HFF-Myc (cell line): Measurements from ENCODE around the gene MAGEH1.
A peak's percentile ranks its signal among the peaks of the same experiment; 100 is the strongest.
"Not testable (repeated sequence)": the region's sequence is repeated elsewhere in the genome, so short reads cannot be mapped to it uniquely, and the experiment has no call there.

Source experiments
- DNase-seq: peaks from one replicate; pipeline ENCODE4 v3.0.0-alpha.2; 2011; ENCODE audit warnings: low read depth; ENCODE audit errors: extremely low read depth
- H3K4me3 ChIP-seq: replicated peaks from 2 replicates; pipeline ENCODE4 v1.5.1; 2011; ENCODE audit warnings: low read depth, mild to moderate bottlenecking, control low read depth, low read length
- TF ChIP-seq, protein P1 (sequence below): IDR thresholded peaks from 2 replicates; pipeline ENCODE4 v1.5.1; 2012; ENCODE audit warnings: mild to moderate bottlenecking, low read depth, low read length, control low read depth; ENCODE audit errors: missing control alignments

The MAGEH1 gene

GRCh38 chrX:55451990-55452832, at the start of gene MAGEH1:
MAGEH1 (plus strand) TSS chrX:55452127; CDS start chrX:55452375, 248 bp downstream.
- DNase-seq = peak; percentile 21

DNA sequence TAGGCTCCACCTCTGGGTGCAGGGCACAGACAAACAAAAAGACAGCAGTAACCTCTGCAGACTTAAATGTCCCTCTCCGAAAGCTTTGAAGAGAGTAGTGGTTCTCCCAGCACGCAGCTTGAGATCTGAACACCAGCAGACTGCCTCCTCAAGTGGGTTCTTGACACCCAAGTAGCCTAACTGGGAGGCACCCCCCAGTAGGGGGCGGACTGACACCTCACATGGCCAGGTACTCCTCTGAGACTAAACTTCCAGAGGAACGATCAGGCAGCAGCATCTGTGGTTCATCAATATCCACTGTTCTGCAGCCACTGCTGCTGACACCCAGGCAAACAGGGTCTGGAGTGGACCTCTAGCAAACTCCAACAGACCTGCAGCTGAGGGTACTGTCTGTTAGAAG, 24.8 kb upstream of the MAGEH1 start:
- DNase-seq, H3K4me3 ChIP-seq: not testable (repeated sequence)

More at GRCh38 chrX:55451990-55452832, at the start of gene MAGEH1:
- TF ChIP-seq, protein P1, sequence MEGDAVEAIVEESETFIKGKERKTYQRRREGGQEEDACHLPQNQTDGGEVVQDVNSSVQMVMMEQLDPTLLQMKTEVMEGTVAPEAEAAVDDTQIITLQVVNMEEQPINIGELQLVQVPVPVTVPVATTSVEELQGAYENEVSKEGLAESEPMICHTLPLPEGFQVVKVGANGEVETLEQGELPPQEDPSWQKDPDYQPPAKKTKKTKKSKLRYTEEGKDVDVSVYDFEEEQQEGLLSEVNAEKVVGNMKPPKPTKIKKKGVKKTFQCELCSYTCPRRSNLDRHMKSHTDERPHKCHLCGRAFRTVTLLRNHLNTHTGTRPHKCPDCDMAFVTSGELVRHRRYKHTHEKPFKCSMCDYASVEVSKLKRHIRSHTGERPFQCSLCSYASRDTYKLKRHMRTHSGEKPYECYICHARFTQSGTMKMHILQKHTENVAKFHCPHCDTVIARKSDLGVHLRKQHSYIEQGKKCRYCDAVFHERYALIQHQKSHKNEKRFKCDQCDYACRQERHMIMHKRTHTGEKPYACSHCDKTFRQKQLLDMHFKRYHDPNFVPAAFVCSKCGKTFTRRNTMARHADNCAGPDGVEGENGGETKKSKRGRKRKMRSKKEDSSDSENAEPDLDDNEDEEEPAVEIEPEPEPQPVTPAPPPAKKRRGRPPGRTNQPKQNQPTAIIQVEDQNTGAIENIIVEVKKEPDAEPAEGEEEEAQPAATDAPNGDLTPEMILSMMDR = no peak
- H3K4me3 ChIP-seq = peak within 1 kb of the TSS; percentile 59

DNA sequence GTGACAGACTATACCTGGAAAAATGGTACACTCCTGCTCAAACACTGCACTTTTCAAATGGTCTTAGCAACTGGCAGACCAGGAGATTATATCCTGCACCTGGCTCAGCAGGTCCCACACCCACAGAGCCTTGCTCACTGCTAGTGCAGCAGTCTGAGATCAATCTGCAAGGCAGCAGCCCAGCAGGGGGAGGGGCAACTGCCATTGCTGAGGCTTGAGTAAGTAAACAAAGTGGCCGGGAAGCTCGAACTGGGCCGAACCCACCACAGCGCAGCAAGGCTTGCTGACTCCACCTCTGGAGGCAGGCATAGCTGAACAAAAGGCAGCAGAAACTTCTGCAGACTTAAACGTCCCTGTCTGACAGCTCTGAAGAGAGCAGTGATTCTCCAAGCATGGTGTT, 8.5 kb upstream of the MAGEH1 start:
- not testable (repeated sequence) for DNase-seq, H3K4me3 ChIP-seq

DNA sequence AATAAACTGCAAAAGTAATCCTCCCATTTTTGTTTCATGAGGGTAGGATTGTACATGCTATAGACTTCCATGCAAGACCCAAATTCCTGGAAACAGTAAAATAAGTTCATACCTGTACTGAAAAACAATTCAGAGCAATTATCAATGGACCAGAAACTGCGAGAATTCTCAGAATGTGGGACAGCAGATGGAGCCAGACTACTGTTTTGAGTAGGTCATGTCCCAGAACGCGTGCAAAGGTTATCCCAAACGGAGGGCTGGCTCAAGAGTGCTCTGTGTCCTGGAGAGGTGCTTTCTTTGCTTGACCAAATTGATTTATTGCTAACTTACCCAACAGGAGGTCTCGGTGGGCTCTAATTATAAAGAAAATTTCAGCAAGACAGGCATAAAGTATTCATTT, 1.7 kb upstream of the MAGEH1 start:
- H3K4me3 ChIP-seq = no peak overlapping the region
- no peak for DNase-seq
- TF ChIP-seq, protein P1 = no peak

- TF ChIP-seq, protein P1 = no peak
- H3K4me3 ChIP-seq = no peak overlapping the region
- DNase-seq = no peak
Observed at GRCh38 chrX:55451141-55451540, 786 bp upstream of the MAGEH1 start.

GRCh38 chrX:55451626-55451989, 319 bp upstream of the MAGEH1 start:
- DNase-seq = no peak
- TF ChIP-seq, protein P1 = no peak
- peak overlapping the region; percentile 59 for H3K4me3 ChIP-seq

- peak overlapping the region; percentile 59 for H3K4me3 ChIP-seq
- TF ChIP-seq, protein P1 = no peak
- no peak for DNase-seq
Observed at GRCh38 chrX:55452833-55453124, 852 bp downstream of the MAGEH1 start.

DNA sequence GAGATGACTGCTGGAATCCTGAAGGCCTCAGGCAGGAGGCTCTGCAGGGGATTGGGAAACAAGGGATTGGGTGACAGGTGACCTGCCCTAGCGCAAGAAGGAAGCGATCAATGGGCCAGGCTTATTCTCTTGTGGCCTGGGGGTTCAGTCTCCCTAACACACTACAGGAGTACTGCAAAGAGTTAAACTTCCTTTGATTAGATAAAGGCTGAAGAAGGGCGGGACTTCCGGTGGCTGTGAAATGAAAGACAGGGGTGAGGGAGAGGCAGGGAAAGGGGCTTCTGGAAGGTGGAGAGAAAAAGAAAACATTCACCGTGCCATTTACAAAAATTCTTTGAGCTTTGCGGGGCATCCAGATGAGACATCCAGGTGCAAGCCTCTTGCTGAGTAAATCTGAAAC, 3.8 kb downstream of the MAGEH1 start:
- H3K4me3 ChIP-seq, DNase-seq: not testable (repeated sequence)

- not testable (repeated sequence) for H3K4me3 ChIP-seq, DNase-seq
Observed at GRCh38 chrX:55459426-55459825, 7.5 kb downstream of the MAGEH1 start.

DNA sequence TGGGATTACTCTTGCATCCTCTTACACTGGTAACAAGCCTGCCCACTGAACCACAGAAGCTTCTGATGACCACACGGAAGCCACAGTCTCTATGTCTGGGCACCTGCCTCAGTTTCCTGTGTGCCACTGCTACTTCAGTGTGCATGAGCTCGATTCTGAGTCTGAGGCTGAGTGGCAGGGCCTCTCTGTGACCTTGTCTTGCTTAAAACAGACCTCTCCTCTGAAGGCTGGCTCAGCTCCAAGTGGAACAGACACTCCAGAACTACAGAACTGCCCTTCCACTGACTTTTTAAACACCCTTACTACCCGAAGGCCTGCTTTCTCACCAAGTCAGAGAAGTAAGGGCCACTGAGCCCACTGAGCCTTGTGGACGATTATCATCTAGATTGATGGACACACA, 8.0 kb downstream of the MAGEH1 start:
- not testable (repeated sequence) for H3K4me3 ChIP-seq, DNase-seq

DNA sequence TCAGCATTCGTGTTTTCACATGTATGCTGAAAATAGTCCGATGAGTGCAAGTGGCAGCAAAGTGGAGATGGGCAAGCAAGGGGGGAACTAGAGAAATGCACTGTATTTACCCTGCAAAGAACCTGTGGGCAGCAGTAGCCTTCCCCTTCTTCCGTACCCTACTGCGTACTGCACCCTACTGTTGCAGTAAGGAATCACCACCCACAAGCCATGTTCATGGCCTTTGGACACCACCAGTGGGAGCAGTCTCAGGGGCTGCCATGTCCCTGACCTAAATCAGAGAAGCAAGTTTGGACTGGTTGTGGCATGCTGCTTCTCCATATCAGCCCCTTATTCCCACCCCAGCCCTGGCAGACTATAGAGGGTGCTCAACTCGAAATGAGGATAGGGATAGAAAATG, 12.1 kb downstream of the MAGEH1 start:
- not testable (repeated sequence) for H3K4me3 ChIP-seq

GRCh38 chrX:55465108-55465507, 13.2 kb downstream of the MAGEH1 start:
- not testable (repeated sequence) for DNase-seq, H3K4me3 ChIP-seq

More for the DNA sequence above, 12.1 kb downstream of the MAGEH1 start:
- not testable (repeated sequence) for DNase-seq

DNA sequence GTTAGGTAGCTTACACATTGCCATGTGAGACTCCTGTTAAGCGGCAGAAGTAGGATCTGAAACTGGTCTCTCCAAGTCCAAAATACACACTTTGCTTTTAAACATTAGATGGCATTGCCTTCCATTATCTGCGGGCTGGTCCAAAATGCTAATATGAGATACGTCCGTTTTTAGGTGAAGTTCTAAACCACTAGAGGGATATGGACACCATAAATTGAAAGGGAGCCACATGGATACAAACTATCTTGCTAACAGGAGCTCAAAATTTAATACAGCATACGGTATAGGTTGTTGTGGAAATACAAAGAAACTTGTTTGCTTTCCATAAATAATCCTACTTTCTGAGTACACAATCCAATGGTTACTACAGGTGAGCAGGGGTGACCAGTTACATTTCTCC, 13.9 kb downstream of the MAGEH1 start:
- not testable (repeated sequence) for H3K4me3 ChIP-seq, DNase-seq
